Esophagus mucosa (tissue), 1 donor: ENCODE data around the gene SLC15A1. TPM values are rescaled to one million over a fixed set of nuclear protein-coding genes. Genes with fewer than 3 reads are reported as not detected.

Source experiments
- ATAC-seq: fragments of 200-7000 bp; cut with Tn5 transposase; one replicate; pipeline ENCODE4 v1.9.1; 2020
- total RNA-seq: library from RNA; stranded (reverse); gene quantifications from one replicate; pipeline ENCODE4 v1.2.4, GENCODE V29; 2023
- donor health status: DM: yes; HTN: yes; CAD: no.

The SLC15A1 gene, protein sequence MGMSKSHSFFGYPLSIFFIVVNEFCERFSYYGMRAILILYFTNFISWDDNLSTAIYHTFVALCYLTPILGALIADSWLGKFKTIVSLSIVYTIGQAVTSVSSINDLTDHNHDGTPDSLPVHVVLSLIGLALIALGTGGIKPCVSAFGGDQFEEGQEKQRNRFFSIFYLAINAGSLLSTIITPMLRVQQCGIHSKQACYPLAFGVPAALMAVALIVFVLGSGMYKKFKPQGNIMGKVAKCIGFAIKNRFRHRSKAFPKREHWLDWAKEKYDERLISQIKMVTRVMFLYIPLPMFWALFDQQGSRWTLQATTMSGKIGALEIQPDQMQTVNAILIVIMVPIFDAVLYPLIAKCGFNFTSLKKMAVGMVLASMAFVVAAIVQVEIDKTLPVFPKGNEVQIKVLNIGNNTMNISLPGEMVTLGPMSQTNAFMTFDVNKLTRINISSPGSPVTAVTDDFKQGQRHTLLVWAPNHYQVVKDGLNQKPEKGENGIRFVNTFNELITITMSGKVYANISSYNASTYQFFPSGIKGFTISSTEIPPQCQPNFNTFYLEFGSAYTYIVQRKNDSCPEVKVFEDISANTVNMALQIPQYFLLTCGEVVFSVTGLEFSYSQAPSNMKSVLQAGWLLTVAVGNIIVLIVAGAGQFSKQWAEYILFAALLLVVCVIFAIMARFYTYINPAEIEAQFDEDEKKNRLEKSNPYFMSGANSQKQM
- total RNA-seq, result 2.9 TPM

DNA sequence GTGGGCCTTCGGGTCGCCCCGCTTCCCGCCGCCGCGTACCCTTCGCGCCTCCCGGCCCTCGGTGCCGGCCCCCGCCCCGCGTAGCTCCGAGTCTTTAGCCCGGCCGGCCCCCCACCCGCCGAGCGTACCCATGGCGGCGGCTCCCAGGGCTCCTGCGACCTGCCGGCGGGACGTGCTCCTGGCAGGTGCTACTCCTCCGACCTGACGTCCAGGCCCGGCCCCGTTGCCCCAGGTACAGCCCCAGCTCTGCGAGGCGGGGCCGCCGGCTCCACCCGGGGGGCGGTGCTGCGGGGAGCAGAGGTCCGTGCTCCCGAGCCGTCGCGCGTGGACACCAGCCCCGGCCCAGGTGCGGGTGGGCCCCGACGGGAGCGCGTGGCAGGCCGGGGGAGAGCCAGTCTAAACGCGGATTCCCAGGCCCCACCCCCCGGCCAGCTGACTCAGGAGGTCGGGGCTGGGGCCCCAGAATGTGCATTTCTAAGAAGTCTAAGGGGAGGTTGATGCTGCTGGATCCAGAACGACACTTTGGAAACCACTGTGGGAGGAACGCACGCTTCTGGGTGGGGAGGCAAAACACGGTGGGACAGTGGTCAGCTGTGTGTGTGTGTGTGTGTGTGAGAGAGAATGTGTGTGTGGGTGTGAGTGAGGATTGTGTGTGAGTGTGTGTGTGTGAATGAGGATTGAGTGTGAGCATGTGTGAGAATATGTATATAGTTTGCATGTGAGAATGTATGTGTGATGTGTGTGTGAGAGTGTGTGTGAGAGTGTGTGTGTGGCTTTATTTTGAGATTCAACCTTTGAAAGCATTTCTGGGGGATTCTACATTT lies at the start of gene SLC15A1:
Gene SLC15A1 (minus strand): TSS at position 206 of the 824 bp plus-strand sequence. CDS start 74 bp downstream, at position 132.
- peak; percentile 51 for ATAC-seq

DNA sequence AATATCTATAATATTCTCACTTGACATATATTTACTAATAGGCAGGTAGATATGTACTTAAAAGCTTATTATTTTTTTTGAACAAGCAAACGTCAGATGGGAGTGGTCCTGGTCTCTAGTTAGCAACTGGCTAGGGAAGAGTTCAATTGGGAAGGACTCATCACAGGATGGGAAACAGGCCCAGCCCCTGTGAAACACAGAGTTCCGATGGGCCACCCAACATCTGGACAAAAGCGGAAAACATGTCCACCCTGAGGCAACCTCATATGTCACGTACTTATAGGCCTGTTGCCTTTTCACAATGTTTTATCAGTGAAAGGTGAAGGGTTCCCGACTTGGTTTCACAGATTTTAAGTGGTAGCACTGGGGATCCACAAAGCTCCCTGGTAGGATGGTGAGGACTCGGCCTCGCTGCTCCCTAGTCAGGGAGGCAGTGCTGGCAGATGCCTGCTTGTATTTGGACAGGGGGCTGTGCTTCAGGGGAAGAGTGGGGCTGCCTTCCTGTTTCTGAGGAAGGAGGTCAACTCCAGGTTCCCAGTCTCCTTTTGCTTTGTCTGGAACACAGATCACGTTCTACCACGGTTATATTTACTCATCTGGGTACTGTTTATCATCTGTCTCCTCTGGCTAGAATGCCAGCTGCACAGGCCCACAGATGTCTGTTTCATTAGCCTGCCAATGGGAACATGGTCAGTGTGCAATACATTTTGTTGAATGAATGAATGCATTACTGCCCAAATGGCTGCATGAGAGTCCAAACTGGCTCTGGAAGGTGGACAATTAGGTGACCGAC lies 49.4 kb upstream of the SLC15A1 start:
- no peak for ATAC-seq

DNA sequence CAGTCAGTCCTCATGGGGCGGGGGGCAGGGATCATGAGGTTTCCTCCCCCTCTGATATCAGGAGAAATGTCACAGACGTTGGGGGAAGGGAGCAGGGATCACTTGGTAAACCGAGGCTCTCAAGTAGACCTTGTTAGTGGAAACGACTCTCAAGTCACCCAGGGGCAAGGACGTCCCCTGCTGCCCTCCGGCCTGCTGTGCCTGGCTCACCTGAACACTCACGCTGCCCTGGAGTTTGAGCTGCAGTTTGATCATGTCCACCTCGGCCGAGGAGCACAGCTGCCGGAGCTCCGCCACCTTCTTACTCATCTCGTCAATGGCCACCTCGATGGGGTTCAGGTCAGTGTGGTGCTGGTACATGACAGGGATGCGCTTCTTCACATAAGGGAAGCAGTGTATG lies 47.6 kb upstream of the SLC15A1 start:
- no peak for ATAC-seq

DNA sequence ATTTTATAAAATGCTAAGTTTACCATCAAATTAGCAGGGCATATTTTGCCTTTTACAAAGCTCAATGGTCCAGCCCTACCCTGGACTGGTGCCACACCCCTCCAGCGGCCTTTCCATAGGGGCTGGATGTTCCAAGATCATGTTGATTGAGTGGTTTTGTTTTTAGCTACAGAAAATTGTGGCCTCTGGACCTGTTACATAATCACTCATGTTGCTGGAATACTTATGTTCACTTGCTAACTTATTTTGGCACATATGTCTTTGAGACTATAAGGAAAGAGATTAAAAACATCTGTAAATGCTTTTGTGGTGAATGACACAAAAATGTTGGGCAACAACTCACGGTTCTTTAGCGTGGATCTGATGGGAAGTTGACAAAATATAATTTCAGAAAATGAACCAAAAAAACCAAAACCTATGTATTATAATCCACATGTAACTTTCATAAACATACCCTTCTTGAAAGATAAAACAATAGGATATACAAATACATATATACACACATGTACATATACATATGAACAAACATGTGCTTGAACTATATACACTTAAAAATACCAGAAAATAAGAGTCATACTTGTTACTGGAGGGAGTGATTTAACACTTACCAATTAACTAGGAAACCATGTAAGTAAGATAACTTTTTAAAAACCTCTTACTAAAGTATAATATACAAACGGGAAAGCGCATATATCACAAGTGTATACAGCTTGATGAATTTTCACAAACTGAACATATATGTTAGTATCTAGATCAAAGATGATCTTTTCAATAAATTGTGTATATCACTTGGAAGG lies 46.6 kb upstream of the SLC15A1 start:
- ATAC-seq, result no peak

DNA sequence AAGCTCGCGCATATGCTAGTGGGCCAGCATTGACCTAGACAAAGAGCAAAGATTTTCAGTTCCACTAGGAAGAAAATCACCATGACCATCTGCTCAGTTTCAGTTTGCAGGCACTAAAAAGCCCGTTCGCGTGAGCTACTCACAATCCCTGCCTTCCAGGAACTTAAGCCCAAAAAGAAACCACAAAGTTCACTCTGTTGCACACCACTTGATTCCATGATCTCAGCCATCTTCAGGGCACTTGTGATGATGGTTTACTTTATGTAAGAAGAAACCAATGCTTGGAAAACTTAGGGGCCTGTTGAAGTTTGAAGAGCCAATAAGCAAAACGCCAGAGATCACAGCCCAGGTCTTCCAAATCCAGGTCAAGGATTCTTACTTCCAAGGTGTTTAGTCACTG lies 45.0 kb upstream of the SLC15A1 start:
- ATAC-seq, result no peak

DNA sequence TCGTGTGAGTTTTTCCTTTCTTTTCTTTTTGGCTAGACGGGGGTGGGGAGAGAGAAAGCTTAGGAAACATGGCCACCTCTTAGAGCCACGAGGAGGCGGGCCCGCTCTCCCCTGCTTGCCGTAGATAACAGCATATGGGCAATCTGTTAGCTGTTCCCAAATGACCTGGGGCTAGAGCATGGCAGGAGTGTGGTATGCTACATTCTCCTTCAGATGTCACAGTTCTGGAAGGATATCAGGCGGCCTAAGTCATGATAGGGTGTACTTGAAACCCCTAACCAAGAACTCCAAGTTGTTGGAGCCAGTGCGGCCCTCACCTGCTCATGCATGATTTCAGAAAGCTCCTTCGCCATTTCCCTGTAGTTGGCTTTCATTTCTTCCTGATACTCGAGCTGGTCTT lies 44.3 kb upstream of the SLC15A1 start:
- ATAC-seq, result no peak

DNA sequence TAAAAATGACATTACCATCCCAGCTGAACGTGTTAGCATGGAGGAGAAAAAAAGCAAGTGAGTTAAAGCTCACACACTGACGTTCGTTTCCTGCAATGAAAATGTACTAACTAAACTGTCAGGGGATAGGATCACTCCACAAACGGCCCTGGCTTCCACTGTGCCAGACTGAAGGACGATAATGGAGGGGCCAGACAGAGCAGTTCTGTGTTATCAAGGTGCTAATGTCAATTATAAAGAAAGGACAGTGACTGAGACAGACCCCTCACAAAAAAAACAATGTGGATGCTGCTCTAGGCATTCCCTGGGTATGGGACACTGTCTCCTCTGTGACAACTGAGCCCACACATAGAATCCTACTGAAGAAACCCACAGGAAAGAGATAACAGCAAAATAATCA lies 43.7 kb upstream of the SLC15A1 start:
- no peak for ATAC-seq

DNA sequence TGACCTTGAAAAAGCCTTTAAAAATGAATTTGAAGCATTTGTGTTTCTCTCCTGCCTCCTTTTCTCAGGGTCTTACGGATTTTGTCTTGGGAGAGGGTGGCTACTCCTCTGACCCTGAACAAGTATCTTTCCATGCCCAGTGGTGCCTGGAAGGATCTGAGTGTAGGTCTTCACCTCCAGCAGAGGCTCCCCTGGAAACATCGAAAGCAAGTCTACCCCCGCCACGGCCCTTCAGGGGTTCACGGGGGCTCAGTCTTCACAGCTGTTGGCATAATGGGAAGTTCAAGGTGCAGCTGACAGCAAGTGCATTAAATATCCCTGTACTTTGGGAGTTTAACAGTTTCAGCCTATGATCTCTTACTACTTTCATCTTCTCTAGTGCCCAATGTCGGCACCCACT lies 42.7 kb upstream of the SLC15A1 start:
- no peak for ATAC-seq

DNA sequence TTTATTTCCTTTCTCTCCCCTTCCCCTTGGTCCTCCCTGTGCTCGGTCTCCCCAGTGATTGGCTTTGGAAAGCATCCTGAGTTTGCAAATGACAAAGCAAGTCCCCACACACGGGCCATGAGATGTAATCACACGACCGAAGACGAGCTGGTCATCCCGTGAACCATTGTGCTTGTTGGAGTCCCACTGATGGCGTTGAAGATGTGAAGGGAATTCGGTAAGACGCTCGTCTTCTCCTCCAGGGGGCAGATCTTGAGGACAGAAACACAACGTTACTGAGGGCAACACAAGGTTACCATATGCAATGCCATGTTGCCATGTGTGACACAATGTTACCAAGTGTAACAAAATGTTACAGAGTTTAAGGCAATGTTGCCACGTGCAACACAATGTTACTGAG lies 42.0 kb upstream of the SLC15A1 start:
- no peak for ATAC-seq

DNA sequence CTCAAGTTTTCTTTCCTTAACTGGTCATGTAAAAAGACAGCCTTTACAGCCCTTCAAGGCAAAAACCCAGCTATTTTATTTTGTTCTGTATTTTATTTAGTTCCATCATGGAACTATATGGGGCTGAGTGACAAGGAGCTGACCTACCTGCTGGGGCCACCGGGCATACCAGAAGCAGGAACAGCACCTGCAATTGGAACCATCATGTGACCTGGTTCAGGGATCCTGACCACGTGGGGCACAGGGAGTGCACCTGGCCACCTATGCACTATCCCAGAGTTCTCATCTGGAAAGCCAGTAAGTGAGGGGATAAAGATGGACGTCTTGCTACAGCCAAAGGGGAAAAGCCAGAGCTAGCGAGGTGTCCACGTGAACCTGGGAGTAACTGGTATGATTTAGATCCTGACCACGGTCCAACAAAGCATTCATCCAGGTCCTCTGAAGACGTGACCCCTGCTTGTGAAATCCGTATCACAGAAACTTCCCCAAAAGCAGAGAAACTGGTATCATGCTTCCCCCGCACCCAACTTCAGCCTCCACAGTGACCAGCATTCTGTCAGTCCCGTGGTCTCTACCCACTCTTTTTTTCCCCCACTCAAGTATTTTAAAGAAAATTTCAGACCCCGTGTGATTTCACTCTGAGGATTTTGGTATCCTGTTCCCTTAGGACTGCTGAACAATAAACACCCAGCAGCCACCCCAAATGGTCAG lies 40.5 kb upstream of the SLC15A1 start:
- ATAC-seq, result no peak

DNA sequence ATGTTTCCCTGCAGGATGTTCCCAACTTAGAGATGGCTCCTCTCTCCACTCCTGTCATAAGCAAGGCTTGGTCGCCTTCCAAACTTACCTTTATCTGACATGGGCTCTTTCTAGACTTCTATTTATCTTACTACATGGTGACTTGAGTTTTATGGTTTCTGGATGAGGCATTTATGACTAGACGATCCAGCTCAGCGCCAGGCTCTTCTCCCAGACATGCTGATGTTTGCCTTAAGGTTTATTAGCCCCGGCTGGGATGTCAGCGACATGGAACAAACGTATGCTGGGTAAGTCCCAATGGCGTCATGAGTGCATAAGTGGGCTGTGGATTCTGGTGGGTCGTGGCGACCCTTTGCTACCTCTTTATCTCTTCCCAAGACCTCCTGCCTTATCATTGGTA lies 39.8 kb upstream of the SLC15A1 start:
- no peak for ATAC-seq

DNA sequence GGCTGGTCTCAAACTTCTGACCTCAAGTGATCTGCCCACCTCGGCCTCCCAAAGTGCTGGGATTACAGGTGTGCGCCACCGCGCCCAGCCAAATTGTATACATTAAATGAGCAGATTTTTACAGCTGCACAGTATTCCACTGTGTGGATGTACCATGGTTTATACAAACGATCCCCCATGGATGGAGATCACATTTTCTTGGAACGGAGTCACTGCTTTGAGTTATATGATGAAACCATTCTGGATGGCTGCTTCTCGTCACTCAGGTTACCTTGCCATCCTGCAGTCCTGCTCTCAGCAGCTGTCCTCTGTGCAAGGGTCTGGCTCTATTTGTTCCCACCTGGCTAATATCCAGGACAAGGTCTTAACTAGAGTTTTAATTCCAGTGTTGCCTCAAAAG lies 39.1 kb upstream of the SLC15A1 start:
- ATAC-seq, result no peak

DNA sequence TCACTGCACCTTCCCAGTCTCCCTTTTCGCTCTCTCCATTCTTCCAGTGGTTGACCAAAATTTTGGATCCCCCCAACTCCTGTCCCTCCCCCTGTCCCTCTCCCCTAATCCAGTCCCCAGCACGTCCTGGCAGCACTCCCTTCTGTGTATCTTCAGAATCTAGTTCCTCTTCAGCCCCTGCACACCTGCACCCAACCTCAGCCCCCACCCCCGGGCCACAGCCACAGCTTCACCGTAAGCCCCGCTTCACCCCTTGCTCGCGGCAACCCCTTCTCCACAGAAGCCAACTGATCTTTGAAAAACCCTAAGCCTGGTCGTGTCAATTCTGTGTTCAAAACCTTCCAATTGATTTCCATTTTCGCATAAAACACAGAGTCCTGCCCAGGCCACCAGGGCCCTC lies 35.5 kb upstream of the SLC15A1 start:
- no peak for ATAC-seq

DNA sequence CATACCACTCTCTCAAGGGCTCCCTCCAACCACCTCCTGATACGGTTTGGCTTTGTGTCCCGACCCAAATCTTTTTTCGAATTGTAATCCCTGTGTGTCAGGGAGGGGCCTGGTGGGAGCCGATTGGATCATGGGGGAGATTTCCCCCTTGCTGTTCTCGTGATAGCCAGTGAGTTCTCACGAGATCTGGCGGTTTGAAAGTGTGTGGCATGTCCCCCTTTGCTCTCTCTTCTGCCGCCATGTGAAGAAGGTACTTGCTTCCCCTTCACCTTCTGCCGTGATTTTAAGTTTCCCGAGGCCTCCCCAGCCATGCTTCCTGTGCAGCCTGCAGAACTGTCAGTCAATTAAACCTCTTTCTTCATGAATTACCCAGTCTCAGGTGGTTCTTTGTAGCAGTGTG lies 34.7 kb upstream of the SLC15A1 start:
- ATAC-seq, result no peak

DNA sequence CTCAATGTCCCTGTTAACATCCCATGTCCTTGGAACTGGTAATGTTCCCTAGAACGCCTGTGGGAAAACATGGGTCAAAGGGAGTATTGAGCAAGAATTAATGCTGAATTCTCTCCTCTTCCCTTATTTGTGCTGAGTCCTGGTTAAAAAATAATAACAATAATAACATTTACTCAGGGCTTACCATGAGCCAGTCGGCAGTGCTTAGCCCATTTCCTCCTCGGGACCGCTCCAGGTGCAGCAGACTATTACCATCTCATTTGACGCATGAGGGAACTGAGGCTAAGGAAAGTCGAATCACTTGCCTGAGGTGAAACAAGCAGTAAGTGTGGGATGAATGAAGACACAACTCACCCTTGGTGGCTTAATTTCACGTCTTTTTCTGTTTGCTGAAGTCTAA lies 33.6 kb upstream of the SLC15A1 start:
- ATAC-seq, result no peak

DNA sequence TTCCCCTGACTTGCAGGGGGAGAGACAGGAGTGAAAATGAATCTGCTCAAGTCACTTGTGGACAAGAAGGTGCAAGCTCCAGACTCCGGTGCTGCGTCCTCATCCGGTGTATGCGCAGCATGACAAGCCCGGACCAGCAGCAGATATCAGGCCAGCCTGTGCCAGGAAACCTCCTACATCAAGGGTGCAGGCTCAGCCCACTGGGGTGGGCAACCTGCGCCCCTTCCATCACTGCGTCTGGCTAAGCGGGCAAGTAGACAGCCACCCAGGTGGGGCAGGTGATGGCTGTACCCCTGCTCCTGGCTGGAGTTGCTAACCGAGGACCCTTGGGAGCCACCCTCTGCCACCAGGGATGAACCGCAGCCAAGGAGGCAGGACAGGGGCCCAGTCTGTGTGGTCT lies 32.9 kb upstream of the SLC15A1 start:
- no peak for ATAC-seq

DNA sequence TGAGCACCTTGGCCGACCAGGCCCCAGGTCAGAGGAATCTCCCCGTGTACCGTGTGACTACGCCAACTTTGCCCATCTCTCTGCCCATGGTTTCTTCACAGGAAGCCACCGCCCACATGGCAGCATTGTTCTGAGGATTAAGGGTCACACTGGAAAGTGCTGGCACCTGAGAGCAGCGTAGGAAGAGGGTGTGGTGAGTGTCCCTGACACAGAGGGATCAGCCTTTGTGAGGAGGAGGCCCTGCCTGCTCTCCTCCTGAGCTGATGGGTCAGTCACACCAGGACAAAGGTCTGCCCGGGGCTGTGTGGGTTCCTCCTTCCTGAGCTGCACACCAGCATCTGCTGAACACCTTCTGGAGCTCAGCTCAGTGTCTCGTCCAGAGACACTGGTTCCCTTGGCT lies 32.2 kb upstream of the SLC15A1 start:
- ATAC-seq, result peak; percentile 89

DNA sequence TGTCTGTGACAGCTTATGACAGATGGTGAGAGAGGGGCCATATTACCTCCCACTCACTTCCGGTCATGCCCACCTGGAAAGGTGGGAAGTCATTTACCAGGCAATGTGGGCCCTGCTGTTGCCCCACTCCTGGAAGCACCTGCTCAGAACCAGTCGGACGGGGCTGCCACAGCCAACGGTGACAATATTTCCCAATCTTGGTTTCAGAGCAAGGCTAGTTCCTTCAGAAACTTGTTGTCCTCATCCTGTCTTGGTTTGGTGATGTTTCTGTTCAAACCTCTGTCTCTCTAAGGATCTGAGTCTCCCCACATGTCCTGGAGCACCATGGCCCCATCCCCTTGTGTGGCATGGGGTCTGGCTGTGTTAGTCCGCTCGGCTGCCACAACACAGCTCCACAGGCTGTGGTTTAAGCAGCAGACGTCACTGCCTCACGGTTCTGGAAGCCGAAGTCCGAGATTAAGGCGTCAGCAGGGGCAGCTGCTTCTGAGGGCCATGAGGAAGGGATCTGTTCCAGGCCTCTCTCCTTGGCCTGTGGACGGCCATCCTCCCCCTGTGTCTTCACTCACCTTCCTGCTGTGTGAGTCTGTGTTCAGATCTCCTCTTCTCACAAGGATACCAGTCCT lies 31.5 kb upstream of the SLC15A1 start:
- ATAC-seq, result peak; percentile 49

DNA sequence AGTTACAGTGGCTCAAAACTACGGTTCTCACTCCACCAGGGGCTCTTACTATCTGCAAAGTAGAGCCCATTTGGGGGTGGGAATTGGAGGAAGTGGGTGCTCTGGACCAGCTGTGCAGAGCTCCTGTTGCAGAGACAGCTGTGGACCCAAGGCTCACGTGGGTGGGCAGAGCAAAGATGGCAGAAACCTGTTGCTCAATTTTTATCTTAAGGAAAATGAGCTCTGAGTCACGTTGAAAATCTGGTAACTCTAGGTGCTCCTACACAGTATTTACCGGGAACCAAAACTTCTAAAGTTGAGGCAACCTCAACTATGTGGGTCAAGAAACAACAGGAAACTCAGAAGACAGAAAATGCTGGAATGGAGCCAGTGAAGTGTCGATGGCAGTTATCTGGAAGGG lies 30.2 kb upstream of the SLC15A1 start:
- ATAC-seq, result peak; percentile 41

DNA sequence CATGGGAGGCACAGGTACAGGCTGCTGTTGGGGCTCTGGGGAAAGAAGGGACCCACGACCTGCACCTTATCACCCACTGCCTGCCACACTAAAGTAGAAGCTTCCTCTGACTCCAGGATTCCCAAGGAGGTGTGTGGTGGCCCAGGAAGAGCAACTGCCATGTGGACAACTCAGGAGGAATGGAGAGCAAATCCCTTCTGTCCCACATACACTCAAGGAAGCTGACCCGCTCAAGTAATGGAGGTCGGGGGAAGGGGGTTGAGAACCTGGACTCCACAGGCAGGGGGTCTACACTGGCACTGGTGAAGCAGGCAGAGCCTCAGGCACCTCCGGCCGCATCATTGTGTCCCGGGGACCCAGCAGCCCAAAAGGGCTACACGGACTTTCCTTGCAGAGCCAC lies 29.4 kb upstream of the SLC15A1 start:
- no peak for ATAC-seq

DNA sequence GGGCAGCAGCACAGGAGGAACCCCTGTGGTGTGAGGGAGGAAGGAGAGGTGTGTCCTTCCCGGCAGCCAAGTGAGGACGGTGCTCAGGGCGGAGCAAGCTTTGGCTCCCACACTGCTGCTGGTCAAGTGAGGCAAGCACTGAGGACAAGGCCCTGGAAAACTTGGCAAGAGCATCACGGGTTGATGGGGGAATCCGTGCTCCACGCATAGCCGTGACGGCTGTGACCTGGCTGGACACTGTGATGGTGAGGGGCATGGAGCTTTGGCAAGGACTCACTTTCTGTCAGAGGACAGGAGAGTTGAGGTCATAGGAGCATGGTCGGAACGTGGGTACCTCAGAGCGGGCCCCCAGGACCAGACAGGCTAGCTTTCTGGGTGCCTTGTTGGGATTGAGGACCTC lies 29.0 kb upstream of the SLC15A1 start:
- no peak for ATAC-seq
